ENCODE data around the gene HSPBAP1.
"Not testable (repeated sequence)": the region's sequence is repeated elsewhere in the genome, so short reads cannot be mapped to it uniquely, and the experiment has no call there.

HSPBAP1 gene

DNA sequence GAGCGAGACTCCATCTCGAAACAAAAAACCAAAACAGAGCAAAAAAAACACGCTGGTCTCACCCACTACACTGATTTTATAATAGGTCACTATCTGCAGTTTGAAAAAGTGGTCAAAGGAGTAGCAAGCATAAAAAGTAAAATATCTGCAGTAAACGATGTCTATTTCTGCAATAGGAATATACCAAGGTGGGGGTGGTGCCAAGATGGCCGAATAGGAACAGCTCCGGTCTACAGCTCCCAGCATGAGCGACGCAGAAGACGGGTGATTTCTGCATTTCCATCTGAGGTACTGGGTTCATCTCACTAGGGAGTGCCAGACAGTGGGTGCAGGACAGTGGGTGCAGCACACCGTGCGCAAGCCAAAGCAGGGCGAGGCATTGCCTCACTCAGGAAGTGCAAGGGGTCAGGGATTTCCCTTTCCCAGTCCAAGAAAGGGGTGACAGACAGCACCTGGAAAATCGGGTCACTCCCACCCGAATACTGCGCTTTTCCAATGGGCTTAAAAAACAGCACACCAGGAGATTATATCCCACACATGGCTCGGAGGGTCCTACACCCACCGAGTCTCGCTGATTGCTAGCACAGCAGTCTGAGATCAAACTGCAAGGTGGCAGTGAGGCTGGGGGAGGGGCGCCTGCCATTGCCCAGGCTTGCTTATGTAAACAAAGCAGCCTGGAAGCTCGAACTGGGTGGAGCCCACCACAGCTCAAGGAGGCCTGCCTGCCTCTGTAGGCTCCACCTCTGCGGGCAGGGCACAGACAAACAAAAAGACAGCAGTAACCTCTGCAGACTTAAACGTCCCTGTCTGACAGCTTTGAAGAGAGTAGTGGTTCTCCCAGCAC lies 60.7 kb downstream of the HSPBAP1 start:
- DNase-seq (ENCODE audit: low spot score): not testable (repeated sequence)

DNA sequence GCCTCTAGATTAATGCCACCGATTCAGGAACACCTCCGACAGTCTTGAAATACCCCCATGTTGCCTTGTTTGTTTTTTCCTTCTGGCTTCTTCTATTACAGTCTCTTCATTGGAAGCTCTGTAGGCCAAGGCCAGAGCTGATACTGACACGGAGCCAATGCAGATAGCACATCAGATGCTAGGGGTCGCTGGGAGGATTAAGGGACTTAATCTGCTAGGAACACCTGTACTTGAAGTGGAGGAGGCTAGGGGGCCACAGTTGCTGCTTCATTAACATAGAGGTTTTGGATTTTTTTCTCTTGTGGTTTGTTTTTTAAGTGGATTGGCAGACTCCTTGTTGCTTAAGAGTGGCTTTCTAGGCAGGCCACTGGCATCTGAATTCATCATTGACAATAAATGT lies 63.4 kb downstream of the HSPBAP1 start:
- DNase-seq (ENCODE audit: low spot score): no peak

DNA sequence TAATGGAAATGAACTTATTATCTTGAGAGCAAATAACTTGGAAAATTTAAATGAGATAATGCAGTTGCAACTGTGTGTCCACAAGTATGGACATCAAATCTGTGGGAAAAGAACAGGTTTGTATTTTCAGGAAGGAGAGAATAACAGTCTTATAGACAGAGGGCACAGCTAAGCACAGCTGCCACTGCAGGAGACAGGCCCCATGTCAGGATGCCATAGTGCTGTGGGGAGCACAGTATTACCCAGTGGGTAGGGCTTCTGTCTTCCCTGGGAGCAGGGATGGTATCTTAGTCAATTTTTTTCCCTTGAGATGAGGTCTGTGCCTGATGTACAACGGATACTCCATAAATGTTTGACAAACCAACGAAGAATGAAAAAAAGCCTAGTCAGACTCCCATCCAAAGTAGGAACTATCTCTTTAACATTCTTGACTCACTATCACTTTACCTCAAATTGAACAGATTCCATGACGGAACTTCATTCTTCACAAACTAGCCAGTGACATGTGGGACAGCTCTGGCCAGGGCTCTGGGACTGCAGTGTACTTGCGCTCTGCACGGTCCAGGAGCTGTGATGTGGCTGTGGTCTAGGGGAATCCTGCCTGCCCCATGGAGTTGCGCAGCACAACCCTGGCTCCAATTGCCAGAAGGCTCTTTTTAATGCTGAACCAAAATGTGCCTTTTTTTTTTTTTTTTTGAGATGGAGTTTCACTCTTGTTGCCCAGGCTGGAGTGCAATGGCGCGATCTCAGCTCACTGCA lies 64.7 kb downstream of the HSPBAP1 start:
- no peak for DNase-seq (ENCODE audit: low spot score)

DNA sequence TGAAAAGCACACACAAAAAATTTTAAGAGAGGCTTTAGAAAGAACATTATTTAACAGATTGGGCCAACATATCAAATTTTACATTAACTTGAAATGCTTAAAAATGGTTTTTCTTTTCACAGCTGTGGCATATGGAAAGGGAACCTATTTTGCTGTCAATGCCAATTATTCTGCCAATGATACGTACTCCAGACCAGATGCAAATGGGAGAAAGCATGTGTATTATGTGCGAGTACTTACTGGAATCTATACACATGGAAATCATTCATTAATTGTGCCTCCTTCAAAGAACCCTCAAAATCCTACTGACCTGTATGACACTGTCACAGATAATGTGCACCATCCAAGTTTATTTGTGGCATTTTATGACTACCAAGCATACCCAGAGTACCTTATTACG lies 65.4 kb downstream of the HSPBAP1 start:
- DNase-seq (ENCODE audit: low spot score): no peak

DNA sequence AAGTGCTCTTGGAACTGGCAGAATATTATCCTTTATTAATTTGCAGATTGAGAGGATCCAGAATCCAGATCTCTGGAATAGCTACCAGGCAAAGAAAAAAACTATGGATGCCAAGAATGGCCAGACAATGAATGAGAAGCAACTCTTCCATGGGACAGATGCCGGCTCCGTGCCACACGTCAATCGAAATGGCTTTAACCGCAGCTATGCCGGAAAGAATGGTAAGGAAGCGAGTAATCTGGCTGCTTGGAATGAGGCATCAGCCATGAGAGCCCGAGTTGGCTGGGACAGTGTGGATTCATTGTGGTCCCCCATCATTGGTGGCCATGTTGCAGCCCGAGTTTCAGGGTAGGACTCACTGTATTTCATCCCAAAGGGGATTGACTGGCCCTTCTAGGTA lies 65.9 kb downstream of the HSPBAP1 start:
- no peak for DNase-seq (ENCODE audit: low spot score)

DNA sequence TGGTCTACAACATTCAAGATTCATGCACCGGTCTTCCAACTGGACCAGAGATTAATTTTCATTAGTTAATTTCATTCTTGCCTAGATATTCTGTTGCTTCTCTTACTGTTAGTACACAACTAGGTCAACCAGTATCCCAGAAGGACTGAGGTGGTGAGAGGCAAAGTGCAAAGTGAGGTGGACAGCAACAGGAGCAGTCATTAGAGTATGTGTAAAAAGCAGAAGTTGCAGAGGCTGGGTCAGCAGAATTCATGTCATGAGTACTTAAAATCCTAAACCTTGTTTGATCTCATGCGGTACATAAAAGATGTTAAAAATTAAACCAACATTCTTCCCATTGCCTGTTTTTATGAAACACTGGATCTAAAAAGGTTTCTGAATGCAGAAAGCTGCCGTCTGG lies 66.3 kb downstream of the HSPBAP1 start:
- no peak for DNase-seq (ENCODE audit: low spot score)

DNA sequence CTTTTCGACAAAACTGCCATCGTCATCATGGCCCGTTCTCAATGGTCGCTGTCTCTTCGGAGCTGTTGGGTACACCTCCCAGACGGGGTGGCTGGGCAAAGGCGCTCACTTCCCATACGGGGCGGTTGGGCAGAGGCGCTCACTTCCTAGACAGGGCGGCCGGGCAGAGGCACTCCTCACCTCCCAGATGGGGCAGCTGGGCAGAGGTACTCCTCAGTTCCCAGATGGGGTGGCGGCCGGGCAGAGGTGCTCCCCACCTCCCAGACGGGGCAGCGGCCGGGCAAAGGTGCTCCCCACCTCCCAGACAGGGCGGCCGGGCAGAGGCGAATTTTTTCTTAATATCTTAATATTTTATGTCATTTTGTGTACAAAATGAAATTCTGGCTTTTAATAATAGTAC lies 68.5 kb downstream of the HSPBAP1 start:
- no peak for DNase-seq (ENCODE audit: low spot score)

DNA sequence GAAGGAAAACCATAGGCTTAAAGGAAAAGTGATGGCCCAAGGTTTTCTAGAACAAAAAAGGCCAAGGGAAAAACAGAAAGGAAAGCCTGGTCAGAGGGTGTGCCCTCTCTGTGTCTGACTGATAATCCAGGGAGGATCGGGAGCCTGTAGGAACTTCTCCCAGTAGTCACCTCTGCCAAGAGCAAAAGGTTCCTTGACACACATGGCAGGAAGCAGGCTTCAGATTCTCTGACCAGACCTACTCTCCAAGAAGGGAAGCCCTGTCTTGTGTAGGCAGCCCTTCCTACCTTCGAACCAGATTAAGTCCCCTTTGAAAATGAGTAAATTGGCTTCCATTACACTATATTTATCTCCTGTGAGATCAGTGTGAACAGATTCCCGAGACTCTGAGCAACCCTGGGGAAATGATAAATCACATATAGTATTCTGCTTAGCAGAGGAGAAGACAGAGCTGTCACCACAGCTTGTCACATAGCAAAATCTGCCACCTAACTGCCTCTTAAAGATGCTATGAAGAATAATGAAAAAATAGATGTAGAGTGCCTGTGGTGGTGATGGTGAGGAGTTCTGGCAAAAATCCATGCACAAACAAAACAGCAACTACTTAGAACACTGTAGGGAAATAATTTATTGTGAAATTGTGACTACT lies 74.2 kb downstream of the HSPBAP1 start:
- DNase-seq (ENCODE audit: low spot score): no peak

DNA sequence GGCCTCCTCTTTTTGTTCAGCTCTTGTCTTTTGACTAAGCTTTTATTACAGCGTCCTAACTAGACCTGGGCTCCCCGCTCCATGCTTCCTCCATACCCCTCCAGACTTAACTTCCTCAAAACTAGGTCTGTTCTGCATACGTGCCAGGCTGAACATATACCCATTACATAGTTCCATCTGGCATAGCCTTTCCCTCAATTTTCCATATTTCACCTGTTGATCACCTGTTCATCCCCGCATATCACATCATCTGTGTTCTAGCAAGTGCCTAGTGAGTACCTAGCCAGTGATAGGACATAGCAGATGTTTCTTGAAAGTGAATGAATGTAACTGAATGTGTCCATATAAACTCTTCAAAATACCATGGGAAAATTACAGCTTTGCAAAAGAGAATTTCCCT lies 77.0 kb downstream of the HSPBAP1 start:
- no peak for DNase-seq (ENCODE audit: low spot score)

DNA sequence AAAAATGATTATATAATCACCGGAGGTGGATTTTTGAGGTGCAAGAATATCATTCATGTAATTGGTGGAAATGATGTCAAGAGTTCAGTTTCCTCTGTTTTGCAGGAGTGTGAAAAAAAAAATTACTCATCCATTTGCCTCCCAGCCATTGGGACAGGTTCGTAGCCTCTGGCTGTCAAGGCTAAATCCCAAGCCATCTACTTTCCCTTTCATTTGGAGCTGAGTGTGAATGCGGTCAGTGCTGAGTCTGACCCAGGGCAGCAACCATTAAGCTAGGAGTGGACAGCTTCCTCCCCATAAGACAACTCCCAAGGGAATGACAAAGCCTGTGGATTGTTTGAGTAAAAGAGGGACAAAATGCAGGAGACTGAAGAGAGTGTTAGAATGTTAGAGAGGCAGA lies 79.4 kb downstream of the HSPBAP1 start:
- DNase-seq (ENCODE audit: low spot score): no peak

DNA sequence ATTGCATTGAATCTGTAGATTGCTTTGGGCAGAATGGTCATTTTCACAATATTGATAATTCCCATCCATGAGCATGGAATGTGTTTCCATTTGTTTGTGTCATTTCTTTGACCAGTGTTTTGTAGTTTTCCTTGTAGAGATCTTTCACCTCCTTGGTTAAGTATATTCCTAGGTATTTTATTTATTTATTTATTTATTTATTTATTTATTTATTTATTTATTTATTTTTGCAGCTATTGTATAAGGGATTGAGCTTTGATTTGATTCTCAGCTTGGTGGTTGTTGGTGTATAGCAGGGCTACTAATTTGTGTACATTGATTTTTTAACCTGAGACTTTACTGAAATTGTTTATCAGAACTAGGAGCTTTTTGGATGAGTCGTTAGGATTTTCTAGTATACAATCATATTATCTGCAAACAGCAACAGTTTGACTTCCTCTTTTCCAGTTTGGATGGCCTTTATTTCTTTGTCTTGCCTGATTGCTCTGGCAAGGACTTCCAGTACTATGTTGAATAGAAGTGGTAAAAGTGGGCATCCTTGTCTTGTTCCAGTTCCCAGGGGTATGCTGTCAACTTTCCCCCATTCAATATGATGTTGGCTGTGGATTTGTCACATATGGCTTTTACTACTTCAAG lies 82.9 kb downstream of the HSPBAP1 start:
- not testable (repeated sequence) for DNase-seq (ENCODE audit: low spot score)

DNA sequence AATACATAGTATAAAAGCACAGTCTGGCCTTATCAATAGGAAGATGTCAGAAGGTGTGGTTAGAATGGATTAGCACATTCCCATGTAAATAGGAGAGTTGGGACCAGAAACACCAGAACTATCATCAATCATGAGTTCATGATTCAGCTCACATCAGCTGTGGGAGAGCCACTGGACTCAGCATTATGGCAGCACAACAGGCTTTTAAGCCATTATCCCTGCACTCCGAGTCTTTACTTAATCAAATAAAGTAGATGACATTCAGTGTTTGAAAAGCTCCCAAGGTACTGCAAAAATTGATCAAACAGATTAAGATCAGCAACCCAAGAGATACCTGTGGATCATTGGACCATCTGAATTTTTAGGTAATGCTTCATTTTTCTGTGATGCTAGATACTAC lies 88.3 kb downstream of the HSPBAP1 start:
- DNase-seq (ENCODE audit: low spot score): no peak

DNA sequence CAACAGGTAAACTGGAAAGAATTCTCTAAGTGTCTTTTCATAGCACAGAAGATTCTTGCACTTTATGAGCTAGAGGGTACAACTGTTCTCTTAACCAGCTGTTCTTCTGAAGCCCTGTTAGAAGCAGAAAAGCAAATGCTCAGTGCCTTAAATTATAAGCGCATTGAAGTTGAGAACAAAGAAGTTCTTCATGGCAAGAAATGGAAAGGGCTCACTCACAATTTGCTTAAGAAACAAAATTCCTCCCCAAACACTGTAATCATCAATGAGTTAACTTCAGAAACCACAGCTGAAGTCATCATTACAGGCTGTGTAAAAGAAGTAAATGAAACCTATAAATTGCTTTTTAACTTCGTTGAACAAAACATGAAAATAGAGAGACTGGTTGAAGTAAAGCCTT lies 93.4 kb downstream of the HSPBAP1 start:
- no peak for DNase-seq (ENCODE audit: low spot score)

DNA sequence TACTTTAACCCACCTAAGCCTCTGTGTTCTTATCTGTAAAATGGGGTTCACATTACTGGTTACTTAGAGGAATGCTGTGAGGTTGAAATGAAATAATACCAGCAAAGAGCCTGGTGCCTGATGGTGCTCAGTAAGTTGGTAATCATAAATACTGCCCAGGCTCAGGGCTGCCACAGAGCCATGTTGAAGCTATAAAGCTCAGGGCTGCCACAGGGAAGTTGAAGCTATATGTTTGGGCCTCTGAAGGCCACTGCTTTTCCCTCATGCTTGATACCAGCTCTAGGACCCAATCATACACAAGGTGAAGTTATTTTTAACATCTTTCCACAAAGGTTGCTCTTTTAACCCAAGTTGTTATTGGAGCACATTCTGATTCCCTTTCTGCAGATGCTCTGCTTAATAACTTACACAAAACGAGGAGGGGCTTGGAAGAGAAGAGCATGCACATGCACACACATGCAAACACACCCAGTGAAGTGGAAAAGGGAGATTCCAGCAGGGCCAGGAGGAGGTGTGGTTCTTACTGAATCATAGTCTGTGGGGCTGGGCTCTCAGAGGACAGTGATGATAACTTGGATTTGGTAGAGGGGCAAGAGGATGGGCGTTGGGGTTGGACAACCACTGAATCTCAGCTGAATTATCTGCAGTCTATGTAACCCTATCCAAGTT lies 95.5 kb downstream of the HSPBAP1 start:
- no peak for DNase-seq (ENCODE audit: low spot score)

DNA sequence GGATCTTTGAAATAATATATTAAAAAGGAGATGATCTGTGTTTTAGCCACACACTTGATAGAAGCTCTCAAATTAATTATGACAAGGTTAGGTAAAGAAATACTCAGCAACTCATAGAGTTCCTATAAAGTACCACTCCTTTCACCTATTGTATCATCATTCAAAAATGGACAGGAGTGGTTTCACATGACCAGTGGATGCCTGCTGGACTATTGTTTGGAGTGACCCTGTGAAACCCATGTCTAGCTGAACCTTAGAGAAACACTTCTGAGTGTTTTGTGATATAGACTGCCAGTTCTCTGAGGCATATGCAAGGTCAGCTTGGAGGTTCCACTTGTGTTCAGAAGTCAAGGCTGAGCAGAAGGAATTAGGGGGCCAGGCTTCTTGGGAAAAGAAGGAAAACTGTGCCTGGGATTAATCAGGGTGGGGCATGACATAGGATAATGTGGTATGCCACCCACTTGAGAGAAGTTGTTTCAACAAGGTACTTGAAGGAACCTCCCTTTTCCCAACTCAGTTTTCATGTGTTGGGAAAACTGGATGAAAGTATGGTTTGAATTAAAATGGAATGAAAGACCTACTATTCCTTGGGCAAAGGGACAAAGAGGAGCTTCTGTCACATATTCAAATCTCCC lies 97.6 kb downstream of the HSPBAP1 start:
- no peak for DNase-seq (ENCODE audit: low spot score)

DNA sequence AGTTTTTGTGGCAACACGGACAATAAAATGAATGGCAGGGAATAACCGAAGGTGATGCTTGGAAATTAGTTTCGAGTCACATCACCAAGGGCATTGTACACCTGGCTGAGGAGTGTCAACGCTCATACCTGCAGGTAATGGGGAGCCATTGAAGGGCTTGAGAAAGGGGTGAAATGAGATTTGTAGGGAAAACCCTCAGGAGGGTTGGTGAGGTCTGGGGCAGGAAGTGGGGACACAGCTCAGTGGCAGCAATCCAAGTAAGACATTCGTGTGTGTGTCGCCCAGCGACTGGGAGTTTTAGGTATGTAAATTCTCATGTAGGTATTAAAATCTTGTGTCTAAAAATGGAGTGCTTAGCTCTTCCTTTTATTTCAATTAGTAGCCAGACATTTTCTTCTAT lies 98.7 kb downstream of the HSPBAP1 start:
- DNase-seq (ENCODE audit: low spot score): no peak

DNA sequence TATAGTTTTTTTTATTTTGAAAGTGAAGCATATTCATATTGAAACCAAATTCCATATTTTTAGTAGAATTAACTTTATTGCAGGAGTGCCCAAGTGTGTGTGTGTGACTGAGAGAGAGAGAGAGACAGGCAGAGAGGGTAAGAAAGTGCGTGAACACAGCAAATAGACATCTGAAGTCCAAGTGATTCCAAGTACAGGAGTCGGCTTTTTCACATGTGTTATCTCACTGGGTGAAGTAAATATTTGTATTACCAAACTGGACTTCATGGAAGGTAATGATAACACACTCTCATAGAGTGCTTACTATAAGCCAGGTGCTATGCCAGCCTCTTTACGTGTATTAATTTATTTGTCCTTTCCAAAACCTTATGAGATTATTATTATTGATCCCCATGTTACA lies 101.0 kb downstream of the HSPBAP1 start:
- DNase-seq (ENCODE audit: low spot score): no peak

DNA sequence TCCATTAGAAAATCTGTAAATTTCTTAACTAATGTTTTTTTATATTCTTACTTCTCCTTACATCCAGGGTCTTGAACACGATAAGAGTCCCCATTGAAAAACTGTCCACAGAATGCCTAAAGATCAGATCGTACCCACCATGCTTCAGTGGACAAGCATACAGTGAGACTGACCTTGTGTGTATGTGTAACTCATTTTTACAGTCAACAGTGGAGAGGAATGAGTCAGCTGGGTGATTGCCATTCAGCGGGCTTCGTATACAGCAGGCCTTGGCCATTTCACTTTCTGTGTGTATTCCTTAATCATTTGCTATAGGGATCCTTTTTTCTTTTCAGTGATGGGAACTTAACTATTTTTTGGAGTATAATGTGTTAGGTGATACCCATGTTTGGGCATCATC lies 102.4 kb downstream of the HSPBAP1 start:
- no peak for DNase-seq (ENCODE audit: low spot score)

DNA sequence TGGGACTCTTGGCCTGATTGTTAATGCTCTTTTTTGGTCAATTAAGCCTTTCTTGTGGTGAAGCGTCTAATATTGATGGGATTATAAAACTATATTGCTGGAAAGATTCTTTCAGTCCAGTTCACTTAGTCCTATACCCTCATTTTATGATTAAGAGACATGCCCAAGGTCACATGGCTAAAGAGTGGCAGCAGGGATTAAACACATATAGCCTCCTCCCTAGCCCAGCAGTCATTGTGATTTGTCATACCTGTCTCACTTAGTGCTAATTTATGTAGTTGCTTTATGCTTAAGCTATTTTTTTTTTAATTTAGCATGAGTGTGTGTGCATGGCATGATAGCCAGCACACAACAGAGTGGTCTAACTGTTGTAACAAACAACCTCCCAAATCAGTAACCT lies 103.5 kb downstream of the HSPBAP1 start:
- DNase-seq (ENCODE audit: low spot score): no peak
